Left forelimb (tissue), 1 donor: ENCODE data around the gene C5AR1.
A peak's percentile ranks its signal among the peaks of the same experiment; 100 is the strongest.
"Not testable (repeated sequence)": the region's sequence is repeated elsewhere in the genome, so short reads cannot be mapped to it uniquely, and the experiment has no call there.

ENCODE experiments used
- DNase-seq: peaks from one replicate; pipeline ENCODE4 v3.0.0-alpha.2; 2018; ENCODE audit warnings: low spot score

Gene C5AR1

DNA sequence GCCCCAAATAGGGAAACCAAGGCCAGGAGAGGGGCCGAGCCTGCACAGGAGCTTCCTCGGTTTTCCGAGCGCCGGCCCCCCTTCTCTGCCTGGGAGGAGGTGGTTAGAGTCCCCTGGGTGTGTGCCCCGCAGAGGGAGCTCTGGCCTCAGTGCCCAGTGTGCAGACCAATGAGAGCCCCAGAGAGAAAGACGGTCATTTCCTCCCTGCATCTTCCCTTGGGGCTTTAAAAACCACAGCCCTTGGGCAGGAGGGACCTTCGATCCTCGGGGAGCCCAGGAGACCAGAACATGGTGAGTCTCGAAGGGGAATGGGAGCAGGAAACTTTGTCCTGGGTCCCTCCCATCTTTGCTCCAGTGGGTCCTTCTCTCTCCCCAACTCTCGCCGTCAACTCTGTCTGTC is at the start of gene C5AR1:
C5AR1 (plus strand) TSS at position 254 of the 400 bp plus-strand sequence; CDS start at position 289, 35 bp downstream.
- no peak for DNase-seq

DNA sequence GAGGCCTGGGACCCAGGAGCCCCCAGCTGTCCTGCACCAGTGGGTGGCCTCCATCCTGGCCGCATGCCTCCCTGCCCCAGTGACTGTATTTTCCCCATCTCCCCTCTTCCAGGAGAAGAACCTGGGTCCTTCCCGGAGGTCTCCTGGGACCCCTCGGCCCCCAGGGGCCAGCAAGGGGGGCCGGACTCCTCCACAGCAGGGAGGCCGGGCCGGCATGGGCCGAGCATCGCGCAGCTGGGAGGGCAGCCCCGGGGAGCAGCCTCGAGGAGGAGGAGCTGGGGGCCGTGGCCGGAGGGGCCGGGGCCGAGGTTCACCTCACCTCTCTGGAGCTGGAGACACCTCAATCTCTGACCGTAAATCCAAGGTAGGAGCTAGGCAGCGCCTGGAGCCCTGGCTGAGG is 49.2 kb upstream of the C5AR1 start:
- no peak for DNase-seq

DNA sequence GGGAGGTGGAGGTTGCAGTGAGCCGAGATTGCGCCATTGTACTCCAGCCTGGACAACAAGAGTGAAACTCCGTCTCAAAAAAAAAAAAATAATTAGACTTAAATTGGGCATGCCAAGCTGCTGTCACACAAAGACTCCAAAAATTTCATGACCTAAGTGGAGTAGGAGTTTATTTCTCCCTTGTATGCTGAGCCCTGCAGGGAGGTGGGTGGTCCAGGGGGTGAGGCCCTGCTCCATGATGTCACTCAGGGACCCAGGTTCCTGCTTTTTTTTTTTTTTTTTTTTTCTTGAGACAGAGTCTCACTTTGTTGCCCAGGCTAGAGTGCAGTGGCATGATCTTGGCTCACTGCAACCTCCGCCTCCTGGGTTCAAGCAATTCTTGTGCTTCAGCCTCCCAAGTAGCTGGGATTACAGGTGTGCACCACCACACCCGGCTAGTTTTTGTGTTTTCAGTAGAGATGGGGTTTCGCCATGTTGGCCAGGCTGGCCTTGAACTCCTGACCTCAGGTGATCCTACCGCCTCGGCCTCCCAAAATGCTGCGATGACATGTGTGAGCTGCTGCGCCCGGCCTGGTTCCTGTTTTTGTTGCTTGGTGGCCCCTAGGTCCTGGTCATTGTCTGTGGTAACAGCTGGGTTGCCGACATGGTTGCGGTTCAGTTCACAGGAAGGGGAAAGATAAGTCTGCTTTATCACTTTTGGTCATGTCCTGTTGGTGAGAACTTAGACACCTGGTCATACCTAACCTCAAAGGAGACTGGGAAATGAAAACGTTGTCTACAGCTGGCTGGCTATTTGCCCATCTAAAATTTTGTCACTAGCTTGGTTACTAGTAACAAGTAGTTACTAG is 47.5 kb upstream of the C5AR1 start:
- not testable (repeated sequence) for DNase-seq

DNA sequence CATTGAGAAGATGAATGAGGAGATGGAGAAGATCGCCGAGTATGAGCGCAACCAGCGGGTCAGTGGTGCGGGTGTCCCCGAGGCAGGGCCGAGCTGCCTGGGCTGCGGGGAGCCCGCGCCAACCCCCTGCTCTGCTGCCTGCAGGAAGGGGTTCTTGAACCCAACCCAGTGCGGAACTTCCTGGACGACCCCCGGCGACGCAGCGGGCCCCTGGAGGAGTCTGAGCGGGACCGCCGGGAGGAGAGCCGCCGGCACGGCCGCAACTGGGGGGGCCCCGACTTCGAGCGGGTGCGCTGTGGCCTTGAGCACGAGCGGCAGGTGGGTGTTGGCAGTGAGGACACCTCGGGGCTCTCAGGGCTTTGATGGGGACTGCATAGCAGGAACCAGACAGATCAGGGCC is 45.0 kb upstream of the C5AR1 start:
- no peak for DNase-seq

- no peak for DNase-seq
These were observed 43.2 kb upstream of the C5AR1 start for GRCh38 chr19:47266401-47266941.

DNA sequence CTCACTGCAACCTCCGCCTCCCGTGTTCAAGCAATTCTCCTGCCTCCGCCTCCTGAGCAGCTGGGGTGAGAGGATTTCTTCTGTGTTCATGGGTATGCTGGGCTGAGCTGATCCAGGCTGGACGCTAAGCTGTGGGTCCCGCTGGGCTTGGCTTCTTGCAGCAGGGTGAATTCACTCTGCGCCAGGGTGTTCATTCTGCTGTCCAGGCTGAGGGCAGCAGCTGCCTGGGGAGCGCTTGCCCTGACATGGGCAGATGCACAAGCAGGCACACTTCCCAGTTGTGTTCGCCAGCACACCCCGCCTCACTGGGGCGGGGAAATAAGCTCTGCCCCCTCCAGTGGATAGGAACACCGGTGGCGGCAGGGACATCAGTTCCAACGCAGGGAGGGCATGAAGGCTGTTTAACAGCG is 42.3 kb upstream of the C5AR1 start:
- DNase-seq = no peak

- no peak for DNase-seq
These were observed 41.6 kb upstream of the C5AR1 start for GRCh38 chr19:47268028-47268427.

GRCh38 chr19:47269596-47269995 is 40.1 kb upstream of the C5AR1 start:
- no peak for DNase-seq

- DNase-seq = no peak
These were observed 39.3 kb upstream of the C5AR1 start for GRCh38 chr19:47270408-47270807.

- DNase-seq = no peak
These were observed 37.7 kb upstream of the C5AR1 start for GRCh38 chr19:47271949-47272348.

DNA sequence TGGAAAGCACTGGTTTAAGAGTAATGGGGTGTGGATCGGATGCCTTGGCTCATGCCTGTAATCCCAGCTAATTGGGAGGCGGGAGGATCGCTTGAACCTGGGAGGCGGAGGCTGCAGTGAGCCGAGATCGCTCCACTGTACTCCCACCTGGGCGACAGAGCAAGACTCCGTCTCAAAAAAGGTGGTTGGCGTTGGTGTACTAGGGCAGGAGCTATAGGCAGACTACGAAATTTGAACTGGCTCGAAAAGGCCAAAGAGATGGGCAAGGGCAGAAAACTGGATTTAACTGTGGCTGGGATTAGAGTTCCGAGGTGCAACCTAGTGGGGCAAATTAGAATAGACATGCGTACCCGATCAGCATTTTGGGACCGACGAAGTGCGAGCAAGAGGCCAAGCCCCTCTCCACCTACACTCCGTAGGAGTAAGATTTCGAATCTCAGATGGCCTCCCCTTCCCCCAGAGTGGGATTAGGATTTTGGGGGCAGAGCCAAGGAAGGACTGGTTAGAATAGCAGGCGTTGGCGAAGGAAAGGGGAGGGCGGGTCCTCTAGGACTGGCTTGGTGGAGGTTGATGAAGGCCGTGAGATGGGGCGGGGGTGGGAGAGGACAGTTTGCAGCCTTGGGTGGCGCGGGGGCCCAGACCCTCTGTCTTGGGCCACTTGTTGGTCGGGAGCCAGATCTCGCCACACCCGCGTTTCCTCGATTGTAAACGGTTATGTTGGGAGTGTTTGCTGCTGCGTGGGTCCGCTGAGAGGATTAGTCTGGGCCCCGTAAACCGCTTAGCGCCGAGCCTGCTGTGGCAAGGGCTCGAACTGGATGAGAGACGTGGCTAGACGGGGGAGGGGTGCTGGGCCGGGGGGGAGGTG is 37.0 kb upstream of the C5AR1 start:
- peak; percentile 77 for DNase-seq

DNA sequence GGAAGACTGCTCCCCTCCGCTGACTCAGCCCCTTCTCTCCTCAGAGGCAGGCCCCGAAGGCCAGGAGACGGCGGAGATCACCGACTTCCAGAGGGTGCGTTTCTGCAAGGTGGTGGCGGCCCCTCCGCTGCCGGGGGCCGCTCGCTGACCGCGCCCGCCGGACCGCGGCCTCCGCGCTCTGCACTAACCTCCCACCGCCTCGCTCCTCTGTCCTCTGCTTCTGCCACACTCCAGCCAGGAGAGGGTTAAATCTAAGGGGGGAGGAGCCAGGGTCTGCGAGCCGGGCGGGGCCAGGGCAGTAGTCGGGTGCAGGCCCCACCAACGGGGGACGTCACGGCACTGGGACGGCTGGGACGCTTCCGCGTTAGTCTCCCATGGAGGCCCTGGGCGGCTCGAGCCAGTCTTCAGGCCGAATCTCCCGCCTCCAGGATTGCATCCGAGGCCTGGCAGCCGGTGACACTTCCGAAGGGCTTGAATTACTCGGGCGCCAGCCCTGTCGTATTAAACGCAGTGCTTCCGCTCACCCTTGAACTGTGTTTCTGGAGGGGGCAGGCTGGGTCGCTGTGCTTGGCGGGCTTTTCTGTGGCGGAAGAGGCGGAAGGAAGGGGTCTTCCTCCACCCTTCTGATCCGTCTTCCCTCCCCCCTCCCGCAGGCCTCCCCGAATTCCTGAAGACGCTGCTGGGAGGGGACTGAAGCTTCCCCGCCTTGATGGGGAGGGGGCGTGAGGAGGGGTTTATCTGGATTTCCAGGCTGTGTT is 36.2 kb upstream of the C5AR1 start:
- DNase-seq = peak; percentile 96

DNA sequence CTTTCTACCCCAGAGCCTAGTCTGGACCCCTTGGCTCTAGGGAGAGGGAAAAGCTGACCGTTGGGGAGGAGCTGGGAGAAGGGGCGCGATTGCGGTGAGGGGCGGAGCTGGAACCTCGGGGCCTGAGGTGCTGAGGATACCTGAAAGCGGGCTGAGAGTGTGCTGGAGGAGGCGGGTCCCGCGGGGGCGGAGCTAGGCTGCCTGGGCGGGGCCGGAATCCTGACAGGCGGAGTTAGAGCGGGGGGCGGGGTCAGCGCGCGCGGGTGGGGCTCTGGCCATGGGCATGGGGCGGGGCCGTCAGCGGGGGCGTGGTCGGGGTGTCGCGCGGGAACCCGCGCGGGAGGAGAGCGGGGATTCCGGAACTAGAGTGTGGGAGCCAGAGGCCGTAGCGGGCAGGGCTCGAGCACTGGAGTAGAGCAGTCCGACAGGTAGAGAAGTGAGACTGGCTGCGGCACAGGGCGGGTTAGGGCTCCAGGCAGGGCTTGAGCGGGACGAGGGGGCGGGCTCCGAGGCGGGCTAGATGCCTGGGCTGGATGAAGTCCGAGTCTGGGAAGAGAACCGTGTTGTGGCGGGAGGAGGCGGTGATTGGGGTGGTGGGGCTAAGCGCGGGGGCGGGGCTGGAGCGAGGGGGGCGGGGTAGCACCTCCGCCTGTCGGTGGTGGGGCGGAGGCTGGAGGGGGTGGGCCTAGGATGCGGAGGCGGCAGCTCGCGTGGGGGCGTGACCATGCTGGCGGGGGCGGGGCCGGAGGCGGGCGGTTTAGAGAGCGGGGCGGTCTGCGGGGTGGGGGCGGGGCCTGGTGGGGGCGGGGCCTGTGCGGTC is 35.4 kb upstream of the C5AR1 start, which contains the start of gene INAFM1:
INAFM1 (plus strand) TSS at position 815 of the 820 bp plus-strand sequence. CDS start 35 bp downstream, outside the sequence.
- DNase-seq = peak; percentile 100

DNA sequence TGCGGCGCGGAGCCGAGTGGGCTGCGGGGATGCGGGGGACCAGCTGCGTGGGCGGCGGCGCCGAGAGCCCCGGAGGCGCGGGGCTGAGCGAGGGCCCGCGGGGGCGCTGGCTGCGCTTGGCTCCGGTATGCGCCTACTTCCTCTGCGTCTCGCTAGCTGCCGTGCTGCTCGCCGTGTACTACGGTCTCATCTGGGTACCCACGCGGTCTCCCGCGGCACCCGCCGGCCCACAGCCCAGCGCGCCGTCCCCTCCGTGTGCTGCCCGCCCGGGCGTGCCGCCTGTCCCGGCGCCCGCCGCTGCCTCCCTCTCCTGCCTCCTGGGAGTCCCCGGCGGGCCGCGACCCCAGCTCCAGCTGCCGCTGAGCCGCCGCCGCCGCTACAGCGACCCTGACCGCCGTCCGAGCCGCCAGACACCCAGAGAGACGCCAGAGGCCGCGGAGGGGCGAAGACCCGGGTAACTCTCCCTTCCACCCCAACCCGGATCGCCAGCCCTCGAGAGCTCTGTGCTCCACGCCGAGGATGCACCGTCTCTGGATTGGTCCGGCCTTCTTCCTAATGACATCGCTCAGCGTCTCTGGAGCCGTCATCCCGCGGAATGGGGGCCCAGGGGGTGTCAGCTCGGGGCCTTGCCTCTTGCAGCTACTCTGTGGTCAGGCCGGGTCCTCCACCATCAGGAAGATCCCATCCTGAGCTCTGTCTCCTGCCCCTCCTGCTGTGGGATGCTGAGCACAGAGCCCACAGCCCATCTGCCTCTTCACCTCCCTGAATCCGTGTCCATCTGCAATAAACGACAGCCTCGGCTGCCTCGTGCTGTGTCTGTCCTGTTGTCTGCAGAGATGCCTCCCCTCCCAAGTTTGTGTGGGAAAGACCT is 34.5 kb upstream of the C5AR1 start:
- DNase-seq = no peak

DNA sequence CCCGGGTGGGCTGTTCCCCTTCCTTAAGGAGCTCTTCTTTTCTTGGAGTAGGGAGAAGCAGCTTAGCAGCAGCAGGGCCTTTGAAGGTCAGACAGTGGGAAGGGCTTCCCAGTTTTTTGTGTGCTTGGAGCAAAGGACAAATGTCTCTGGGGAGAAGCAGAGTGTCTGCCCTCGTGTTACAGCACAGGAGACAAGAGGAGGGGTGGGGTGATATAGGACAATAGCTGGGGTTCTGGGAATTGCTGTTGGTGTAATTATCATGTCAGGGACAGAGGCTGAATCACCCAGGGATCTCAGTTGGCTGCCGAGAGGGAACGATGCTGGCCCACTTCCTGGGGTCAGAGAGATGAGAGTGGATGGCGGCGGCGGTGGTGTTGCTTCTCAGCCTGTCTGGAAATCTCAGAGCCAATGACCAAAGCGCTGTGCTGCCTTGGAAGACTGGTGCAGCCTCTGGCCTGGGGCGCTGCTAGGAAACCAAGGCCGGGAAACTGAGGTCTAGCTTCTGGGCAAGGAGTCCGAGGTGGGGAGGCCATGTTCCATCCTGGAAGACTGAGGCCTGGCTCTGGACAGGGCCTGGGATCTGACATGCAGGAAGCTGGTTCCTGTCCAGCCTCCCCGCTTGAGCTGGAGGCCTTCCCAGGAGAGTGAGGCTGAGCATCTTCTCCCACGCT is 33.7 kb upstream of the C5AR1 start:
- DNase-seq = no peak

GRCh38 chr19:47276513-47276912 is 33.1 kb upstream of the C5AR1 start:
- not testable (repeated sequence) for DNase-seq

GRCh38 chr19:47280183-47280797 is 29.4 kb upstream of the C5AR1 start:
- DNase-seq = no peak

DNA sequence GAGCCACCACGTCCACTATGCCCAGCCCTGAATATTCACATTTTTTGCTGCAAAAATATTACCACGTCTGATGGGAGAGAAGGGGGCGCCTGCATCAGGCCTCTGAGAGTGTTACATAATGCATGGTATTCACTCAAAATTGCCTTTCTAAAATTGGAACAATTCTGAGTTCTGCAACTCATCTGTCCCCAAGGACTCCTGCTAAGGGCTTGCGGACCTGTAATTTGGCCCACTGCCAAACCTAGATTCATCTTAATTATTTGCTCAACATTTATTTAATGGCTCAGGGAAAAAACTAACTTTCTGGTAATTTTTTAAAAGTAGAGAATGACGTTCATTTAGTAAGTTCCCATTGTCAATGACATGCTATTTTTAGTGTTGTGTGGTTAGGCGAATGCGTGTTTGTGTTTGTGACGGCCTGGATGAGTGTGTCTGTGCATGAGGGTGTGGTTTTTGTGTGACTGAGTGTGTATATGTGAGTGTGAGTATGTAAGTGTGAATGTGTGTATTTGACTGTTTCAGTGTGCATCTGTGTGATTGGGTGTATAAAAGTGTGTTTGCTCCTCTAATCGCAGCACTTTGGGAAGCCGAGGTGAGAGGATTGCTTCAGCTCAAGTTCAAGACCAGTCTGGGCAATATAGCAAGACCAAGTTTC is 26.1 kb upstream of the C5AR1 start:
- DNase-seq = no peak
